ENCODE measurements around the gene HSD17B3.

- no peak for TF ChIP-seq PKNOX1 (IDR thresholded peaks at IDR 0.05)
- no peak for TF ChIP-seq FOXK2 (IDR thresholded peaks at IDR 0.05)
- no peak for TF ChIP-seq TARDBP (IDR thresholded peaks at IDR 0.05)
- no peak for TF ChIP-seq FOXA1 (IDR thresholded peaks at IDR 0.05)
- no peak for TF ChIP-seq BHLHE40 (IDR thresholded peaks at IDR 0.05; ENCODE audit: borderline replicate concordance)
- no peak for TF ChIP-seq ELF4 (IDR thresholded peaks at IDR 0.05)
- TF ChIP-seq LEF1 (IDR thresholded peaks at IDR 0.05; ENCODE audit: borderline replicate concordance): no peak
- no peak for TF ChIP-seq L3MBTL2 (conservative IDR thresholded peaks at IDR 0.05)
- no peak for TF ChIP-seq HDGF (IDR thresholded peaks at IDR 0.05; ENCODE audit: borderline replicate concordance)
- TF ChIP-seq SUZ12 (IDR thresholded peaks at IDR 0.05): no peak
- no peak for TF ChIP-seq FOXM1 (IDR thresholded peaks at IDR 0.05; ENCODE audit: borderline replicate concordance)
- TF ChIP-seq NFRKB (IDR thresholded peaks at IDR 0.05): no peak
- TF ChIP-seq SP1 (IDR thresholded peaks at IDR 0.05): no peak
- TF ChIP-seq CTBP1 (IDR thresholded peaks at IDR 0.05; ENCODE audit: borderline replicate concordance): no peak
Measured at GRCh38 chr9:96302021-96302420, at the start of gene HSD17B3.
